ENCODE results near the gene NTRK3. TPM values are rescaled to one million over a fixed set of nuclear protein-coding genes. Genes with fewer than 3 reads are reported as not detected.

The NTRK3 gene
- total and polyA plus RNA-seq, 2 of the 8 experiments (the other 6 are each of a cell fraction or from before 2014, with no cell fraction given): 4.5 to 6.8 TPM

DNA sequence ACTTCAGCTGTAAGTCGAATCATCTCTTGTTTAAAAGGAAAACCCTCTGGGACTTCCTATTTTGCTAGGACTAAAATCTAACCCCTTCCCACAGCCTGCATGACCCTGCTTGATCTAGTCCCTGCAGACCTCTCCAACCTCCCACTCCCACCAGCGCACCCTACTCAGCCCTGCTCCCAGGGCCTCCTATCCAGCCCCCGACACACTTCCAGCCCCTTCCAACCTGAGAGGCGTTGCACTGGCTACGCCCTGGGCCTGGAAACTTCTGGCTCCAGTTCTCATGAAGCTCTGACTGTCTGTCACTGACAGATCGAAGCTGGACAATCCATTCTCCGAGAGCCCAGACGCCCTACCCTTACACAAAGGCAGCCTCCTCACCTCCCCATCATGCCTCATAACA, 21.8 kb downstream of the NTRK3 start:
- no peaks in the 10 kb centered on the region for H3K79me1 ChIP-seq (ENCODE audit: low read depth, low read length)
- ChIA-PET CTCF (ENCODE audit: partially characterized antibody) (interaction anchor here (0.8 to 7.5 kb wide), 5 partner anchors 10 to 37 kb away, joined by 3 to 99 read pairs (median 4); no protein-coding TSS in a partner anchor), POLR2A (ENCODE audit: partially characterized antibody) (no interaction called here)
- no peak overlapping the region for H2BK120ac ChIP-seq (replicated peaks; ENCODE audit: low read depth, low read length)
- peaks cover 0 to 3% of the 10 kb centered on the region in 2 experiments for H4K20me1 ChIP-seq (replicated peaks in 1 of 2; ENCODE audit: control insufficient read depth in 1 of 2, insufficient read depth in 2 of 2, low read length in 2 of 2)
- H3K4me1 ChIP-seq (replicated peaks in 1 of 4; ENCODE audit: control insufficient read depth in 3 of 4, insufficient read depth in 4 of 4, low read length in 3 of 4): peaks cover 0 to 4% (median 0%) of the 10 kb centered on the region in 4 experiments; a peak in 3 of 7 replicates
- no peak overlapping the region for H2AK5ac ChIP-seq (ENCODE audit: low read depth, low read length)
- no peak overlapping the region for H3K23ac ChIP-seq (ENCODE audit: insufficient read length)
- no peak overlapping the region for H3K4me3 ChIP-seq (ENCODE audit: extremely low read depth in 1 of 4, insufficient read depth in 2 of 4, low read depth in 3 of 4, low read length in 4 of 4)
- H3K23me2 ChIP-seq (ENCODE audit: low read depth, low read length): no peaks in the 10 kb centered on the region
- no peak overlapping the region for H3K4me2 ChIP-seq (ENCODE audit: insufficient read depth in 1 of 2, low read depth in 2 of 2, low read length in 2 of 2)
- no peak overlapping the region for H3K9ac ChIP-seq (replicated peaks in 1 of 4; ENCODE audit: extremely low read depth in 1 of 4, low read depth in 3 of 4, low read length in 3 of 4)
- no peak overlapping the region for H4K5ac ChIP-seq (ENCODE audit: insufficient read length, low read depth, low read length)
- H3K27ac ChIP-seq (ENCODE audit: low read depth, low read length): no peak overlapping the region
- H3K18ac ChIP-seq (ENCODE audit: extremely low read depth, low read length): no peak overlapping the region
- H2BK15ac ChIP-seq (ENCODE audit: low read length): no peak overlapping the region
- FAIRE-seq: no peak
- no peak overlapping the region for H4K8ac ChIP-seq (ENCODE audit: extremely low read depth, insufficient read depth, low read length)
- no peak overlapping the region for H3K14ac ChIP-seq (ENCODE audit: insufficient read length)
- H3K27me3 ChIP-seq (replicated peaks in 1 of 4; ENCODE audit: control insufficient read depth in 3 of 4, extremely low read depth in 1 of 4, insufficient read depth in 3 of 4, low read length in 3 of 4): no peaks in the 10 kb centered on the region
- H2AFZ ChIP-seq (ENCODE audit: low read length): no peak overlapping the region
- no peak overlapping the region for H4K91ac ChIP-seq (replicated peaks; ENCODE audit: insufficient read length, low read length)
- no peak overlapping the region for H2BK20ac ChIP-seq (ENCODE audit: low read length)
- 83% methylated on average over 8 of the region's 8 CpGs; no CpG with 5 or more reads in 1 of the 2 experiments for WGBS, 2 experiments (ENCODE audit: extremely low coverage in 1 of 2, insufficient coverage in 1 of 2, insufficient read length in 1 of 2, insufficient replicate concordance in 2 of 2, low coverage in 1 of 2, low lambda C conversion rate in 2 of 2, missing lambda C conversion rate in 1 of 2)
- H3K9me3 ChIP-seq (ENCODE audit: insufficient read depth in 2 of 2, low read depth in 1 of 2, low read length in 1 of 2): no peaks in the 10 kb centered on the region
- no peaks in the 10 kb centered on the region for H3K79me2 ChIP-seq (ENCODE audit: control insufficient read depth in 1 of 2, insufficient read depth in 2 of 2, low read length in 2 of 2)
- H3K36me3 ChIP-seq (ENCODE audit: control insufficient read depth in 2 of 4, insufficient read depth in 4 of 4, low read length in 3 of 4): no peaks in the 10 kb centered on the region
- H3K4ac ChIP-seq (replicated peaks; ENCODE audit: insufficient read length, low read depth, low read length): no peak overlapping the region
- no peak overlapping the region for H3K56ac ChIP-seq (replicated peaks; ENCODE audit: insufficient read length, low read depth, low read length)
- H2BK5ac ChIP-seq (ENCODE audit: low read depth, low read length): no peak overlapping the region
- no peak for DNase-seq (ENCODE audit: low read depth in 1 of 2, low spot score in 2 of 2)
- H2BK12ac ChIP-seq (ENCODE audit: low read depth, low read length): no peak overlapping the region
- no peak for TF ChIP-seq HDAC2 (IDR thresholded peaks at IDR 0.05; ENCODE audit: borderline replicate concordance in 1 of 2, low read depth in 2 of 2, low read length in 2 of 2)
- TF ChIP-seq KDM4A (IDR thresholded peaks at IDR 0.05; ENCODE audit: low read depth, low read length, severe bottlenecking): no peak
- no peak for TF ChIP-seq TBP (IDR thresholded peaks at IDR 0.05; ENCODE audit: low read depth, low read length)
- no peak for TF ChIP-seq TEAD4 (IDR thresholded peaks at IDR 0.05; ENCODE audit: low read depth, low read length)
- no peak for TF ChIP-seq YY1 (IDR thresholded peaks at IDR 0.05; ENCODE audit: low read depth, low read length)
- TF ChIP-seq TAF1 (IDR thresholded peaks at IDR 0.05; ENCODE audit: low read depth, low read length): no peak
- TF ChIP-seq KDM5A (IDR thresholded peaks at IDR 0.05; ENCODE audit: low read length): no peak
- TF ChIP-seq CREB1 (IDR thresholded peaks at IDR 0.05): no peak
